ENCODE measurements around the gene CATSPERB. TPM values are rescaled to one million over a fixed set of nuclear protein-coding genes. Genes with fewer than 3 reads are reported as not detected.
"Not testable (repeated sequence)": the region's sequence is repeated elsewhere in the genome, so short reads cannot be mapped to it uniquely, and the experiment has no call there.

Gene CATSPERB
- total and polyA plus RNA-seq, 3 experiments from 2014 or later = 0.20 to 1.2 (median 1.1) TPM

- peaks cover 0 to 9% (median 2%) of the 10 kb centered on the region in 3 donors for H3K36me3 Mint-ChIP-seq
- ChIA-PET CTCF (no interaction called here), POLR2A (no interaction called here)
- Histone ChIP-seq H3K27ac (ENCODE audit: low read depth, low read length) (no peak overlapping the region), H3K27me3 (ENCODE audit: insufficient read depth, low read length, poor library complexity, severe bottlenecking) (no peaks in the 10 kb centered on the region), H3K4me1 (ENCODE audit: insufficient read depth, low read length) (no peaks in the 10 kb centered on the region), H3K4me3 (ENCODE audit: low read length) (no peak overlapping the region), H3K36me3 (ENCODE audit: insufficient read depth, low read length) (no peaks in the 10 kb centered on the region), H3K9me3 (ENCODE audit: low read length) (no peaks in the 10 kb centered on the region)
- peaks cover 0 to 4% (median 2%) of the 10 kb centered on the region in 5 donors for H3K9me3 Mint-ChIP-seq
- no peak overlapping the region for H3K27ac Mint-ChIP-seq
- H3K27me3 Mint-ChIP-seq = no peaks in the 10 kb centered on the region
- H3K4me3 Mint-ChIP-seq = no peak overlapping the region
- peaks cover 0 to 5% (median 0%) of the 10 kb centered on the region in 3 donors for H3K4me1 Mint-ChIP-seq
- DNase-seq = no peak
These were observed 46.3 kb downstream of the CATSPERB start for GRCh38 chr14:91685600-91685999.

GRCh38 chr14:91681893-91682563 lies 49.9 kb downstream of the CATSPERB start:
- no peaks in the 10 kb centered on the region for H3K27me3 Mint-ChIP-seq
- H3K36me3 ChIP-seq (ENCODE audit: insufficient read depth, low read length) = no peaks in the 10 kb centered on the region
- ChIA-PET POLR2A (no interaction called here), CTCF (no interaction called here)
- peaks cover 0 to 5% (median 0%) of the 10 kb centered on the region in 3 donors for H3K4me1 Mint-ChIP-seq
- DNase-seq = no peak
- H3K4me1 ChIP-seq (ENCODE audit: insufficient read depth, low read length) = no peaks in the 10 kb centered on the region
- H3K27me3 ChIP-seq (ENCODE audit: insufficient read depth, low read length, poor library complexity, severe bottlenecking) = no peaks in the 10 kb centered on the region
- H3K4me3 ChIP-seq (ENCODE audit: low read length) = no peak overlapping the region
- peaks cover 0 to 16% (median 4%) of the 10 kb centered on the region in 3 donors for H3K36me3 Mint-ChIP-seq
- peaks cover 0 to 6% (median 3%) of the 10 kb centered on the region in 5 donors for H3K9me3 Mint-ChIP-seq
- no peak overlapping the region for H3K4me3 Mint-ChIP-seq
- no peaks in the 10 kb centered on the region for H3K9me3 ChIP-seq (ENCODE audit: low read length)
- H3K27ac ChIP-seq (ENCODE audit: low read depth, low read length) = no peak overlapping the region
- peak overlapping the region in 1 of 8 donors; percentile 18 for H3K27ac Mint-ChIP-seq

GRCh38 chr14:91681118-91681517 lies 50.8 kb downstream of the CATSPERB start:
- ChIA-PET CTCF (no interaction called here), POLR2A (no interaction called here)
- Histone ChIP-seq H3K36me3 (ENCODE audit: insufficient read depth, low read length) (no peaks in the 10 kb centered on the region), H3K4me3 (ENCODE audit: low read length) (no peak overlapping the region), H3K27ac (ENCODE audit: low read depth, low read length) (no peak overlapping the region), H3K9me3 (ENCODE audit: low read length) (no peaks in the 10 kb centered on the region), H3K4me1 (ENCODE audit: insufficient read depth, low read length) (no peaks in the 10 kb centered on the region), H3K27me3 (ENCODE audit: insufficient read depth, low read length, poor library complexity, severe bottlenecking) (no peaks in the 10 kb centered on the region)
- no peak overlapping the region for H3K27ac Mint-ChIP-seq
- DNase-seq = no peak
- peaks cover 0 to 25% (median 4%) of the 10 kb centered on the region in 3 donors for H3K36me3 Mint-ChIP-seq
- no peak overlapping the region for H3K4me3 Mint-ChIP-seq
- H3K4me1 Mint-ChIP-seq = peaks cover 0 to 5% (median 0%) of the 10 kb centered on the region in 3 donors
- H3K27me3 Mint-ChIP-seq = peaks cover 0 to 1% of the 10 kb centered on the region in 2 donors
- H3K9me3 Mint-ChIP-seq = peaks cover 0 to 6% (median 3%) of the 10 kb centered on the region in 5 donors

- Histone ChIP-seq H3K9me3 (ENCODE audit: low read length) (no peaks in the 10 kb centered on the region), H3K4me3 (ENCODE audit: low read length) (no peak overlapping the region), H3K27me3 (ENCODE audit: insufficient read depth, low read length, poor library complexity, severe bottlenecking) (no peaks in the 10 kb centered on the region), H3K27ac (ENCODE audit: low read depth, low read length) (no peak overlapping the region), H3K36me3 (ENCODE audit: insufficient read depth, low read length) (no peaks in the 10 kb centered on the region), H3K4me1 (ENCODE audit: insufficient read depth, low read length) (no peaks in the 10 kb centered on the region)
- Mint-ChIP-seq H3K36me3 (peaks cover 0 to 28% (median 4%) of the 10 kb centered on the region in 3 donors), H3K4me3 (no peak overlapping the region), H3K4me1 (peaks cover 0 to 5% (median 0%) of the 10 kb centered on the region in 3 donors), H3K27me3 (peaks cover 0 to 3% of the 10 kb centered on the region in 2 donors), H3K27ac (no peak overlapping the region), H3K9me3 (peaks cover 0 to 6% (median 3%) of the 10 kb centered on the region in 5 donors)
- CTCF ChIA-PET = no interaction called here
- POLR2A ChIA-PET = no interaction called here
- no peak for DNase-seq
These were observed 52.6 kb downstream of the CATSPERB start for GRCh38 chr14:91679273-91679672.

- H3K27me3 ChIP-seq (ENCODE audit: insufficient read depth, low read length, poor library complexity, severe bottlenecking); CTCF ChIA-PET; H3K9me3 Mint-ChIP-seq; POLR2A ChIA-PET; H3K4me3 Mint-ChIP-seq; DNase-seq; H3K4me1 Mint-ChIP-seq; H3K27me3 Mint-ChIP-seq; H3K9me3 ChIP-seq (ENCODE audit: low read length); H3K36me3 ChIP-seq (ENCODE audit: insufficient read depth, low read length); H3K27ac Mint-ChIP-seq; H3K27ac ChIP-seq (ENCODE audit: low read depth, low read length); H3K4me1 ChIP-seq (ENCODE audit: insufficient read depth, low read length); H3K4me3 ChIP-seq (ENCODE audit: low read length): not testable (repeated sequence)
- peaks cover 0 to 28% (median 5%) of the 10 kb centered on the region in 3 donors for H3K36me3 Mint-ChIP-seq
These were observed 54.2 kb downstream of the CATSPERB start for GRCh38 chr14:91677687-91678086.

GRCh38 chr14:91674911-91675310 lies 57.0 kb downstream of the CATSPERB start:
- Histone ChIP-seq H3K4me1 (ENCODE audit: insufficient read depth, low read length) (no peaks in the 10 kb centered on the region), H3K27me3 (ENCODE audit: insufficient read depth, low read length, poor library complexity, severe bottlenecking) (no peaks in the 10 kb centered on the region), H3K27ac (ENCODE audit: low read depth, low read length) (no peak overlapping the region), H3K9me3 (ENCODE audit: low read length) (no peaks in the 10 kb centered on the region), H3K4me3 (ENCODE audit: low read length) (no peak overlapping the region), H3K36me3 (ENCODE audit: insufficient read depth, low read length) (no peaks in the 10 kb centered on the region)
- POLR2A ChIA-PET = no interaction called here
- H3K36me3 Mint-ChIP-seq = peaks cover 0 to 26% (median 5%) of the 10 kb centered on the region in 3 donors
- H3K27ac Mint-ChIP-seq = no peak overlapping the region
- H3K9me3 Mint-ChIP-seq = peaks cover 0 to 7% (median 3%) of the 10 kb centered on the region in 5 donors
- H3K27me3 Mint-ChIP-seq = peaks cover 0 to 3% of the 10 kb centered on the region in 2 donors
- H3K4me1 Mint-ChIP-seq = no peaks in the 10 kb centered on the region
- CTCF ChIA-PET = interaction anchor here (0.9 to 2.1 kb wide), 2 partner anchors 17 to 236 kb away, joined by 3 to 5 read pairs; no protein-coding TSS in a partner anchor
- H3K4me3 Mint-ChIP-seq = no peak overlapping the region
- DNase-seq = no peak

GRCh38 chr14:91669867-91670266 lies 62.0 kb downstream of the CATSPERB start:
- CTCF ChIA-PET = no interaction called here
- DNase-seq = no peak
- Mint-ChIP-seq H3K4me1 (no peaks in the 10 kb centered on the region), H3K9me3 (peaks cover 0 to 4% (median 0%) of the 10 kb centered on the region in 5 donors), H3K36me3 (peaks cover 8 to 22% (median 9%) of the 10 kb centered on the region in 3 donors), H3K27ac (no peak overlapping the region), H3K4me3 (no peak overlapping the region), H3K27me3 (no peaks in the 10 kb centered on the region)
- Histone ChIP-seq H3K27ac (ENCODE audit: low read depth, low read length) (no peak overlapping the region), H3K4me3 (ENCODE audit: low read length) (no peak overlapping the region), H3K27me3 (ENCODE audit: insufficient read depth, low read length, poor library complexity, severe bottlenecking) (no peaks in the 10 kb centered on the region), H3K9me3 (ENCODE audit: low read length) (no peaks in the 10 kb centered on the region), H3K4me1 (ENCODE audit: insufficient read depth, low read length) (no peaks in the 10 kb centered on the region), H3K36me3 (ENCODE audit: insufficient read depth, low read length) (no peaks in the 10 kb centered on the region)
- POLR2A ChIA-PET = no interaction called here

- peaks cover 6 to 26% (median 9%) of the 10 kb centered on the region in 3 donors for H3K36me3 Mint-ChIP-seq
- H3K27ac Mint-ChIP-seq; H3K36me3 ChIP-seq (ENCODE audit: insufficient read depth, low read length); H3K4me1 Mint-ChIP-seq; DNase-seq; CTCF ChIA-PET; H3K4me3 Mint-ChIP-seq; H3K27ac ChIP-seq (ENCODE audit: low read depth, low read length); H3K9me3 ChIP-seq (ENCODE audit: low read length); H3K4me1 ChIP-seq (ENCODE audit: insufficient read depth, low read length); H3K27me3 Mint-ChIP-seq; H3K9me3 Mint-ChIP-seq; POLR2A ChIA-PET; H3K27me3 ChIP-seq (ENCODE audit: insufficient read depth, low read length, poor library complexity, severe bottlenecking); H3K4me3 ChIP-seq (ENCODE audit: low read length): not testable (repeated sequence)
These were observed 64.8 kb downstream of the CATSPERB start for GRCh38 chr14:91667101-91667500.
